Measurements from ENCODE around the gene IQGAP2.
"Not testable (repeated sequence)": the region's sequence is repeated elsewhere in the genome, so short reads cannot be mapped to it uniquely, and the experiment has no call there.

IQGAP2 gene

GRCh38 chr5:76422227-76422626 is 19.1 kb downstream of the IQGAP2 start:
- DNase-seq = no peak

- DNase-seq = no peak
Observed at GRCh38 chr5:76422742-76423141, 19.7 kb downstream of the IQGAP2 start.

- no peak for DNase-seq
Observed at GRCh38 chr5:76425146-76425545, 22.1 kb downstream of the IQGAP2 start.

GRCh38 chr5:76425928-76426804 is 23.1 kb downstream of the IQGAP2 start:
- DNase-seq = no peak

- DNase-seq = no peak
Observed at GRCh38 chr5:76427206-76428140, 24.4 kb downstream of the IQGAP2 start.

- not testable (repeated sequence) for DNase-seq
Observed at GRCh38 chr5:76428550-76428949, 25.5 kb downstream of the IQGAP2 start.

- DNase-seq = no peak
Observed at GRCh38 chr5:76433261-76433660, 30.2 kb downstream of the IQGAP2 start.

GRCh38 chr5:76437507-76437906 is 34.4 kb downstream of the IQGAP2 start:
- DNase-seq = not testable (repeated sequence)

GRCh38 chr5:76438025-76438424 is 34.9 kb downstream of the IQGAP2 start:
- DNase-seq = no peak

- no peak for DNase-seq
Observed at GRCh38 chr5:76439201-76439600, 36.1 kb downstream of the IQGAP2 start.

GRCh38 chr5:76439929-76440328 is 36.8 kb downstream of the IQGAP2 start:
- no peak for DNase-seq

- no peak for DNase-seq
Observed at GRCh38 chr5:76441101-76441500, 38.0 kb downstream of the IQGAP2 start.

GRCh38 chr5:76441890-76442673 is 39.0 kb downstream of the IQGAP2 start:
- DNase-seq = no peak

GRCh38 chr5:76443066-76443800 is 40.1 kb downstream of the IQGAP2 start:
- no peak for DNase-seq

GRCh38 chr5:76445063-76445462 is 42.0 kb downstream of the IQGAP2 start:
- DNase-seq = no peak

- no peak for DNase-seq
Observed at GRCh38 chr5:76445830-76446229, 42.7 kb downstream of the IQGAP2 start.

GRCh38 chr5:76446776-76447175 is 43.7 kb downstream of the IQGAP2 start:
- DNase-seq = no peak

- DNase-seq = no peak
Observed at GRCh38 chr5:76449606-76450005, 46.5 kb downstream of the IQGAP2 start.

- DNase-seq = no peak
Observed at GRCh38 chr5:76450054-76450453, 47.0 kb downstream of the IQGAP2 start.

- no peak for DNase-seq
Observed at GRCh38 chr5:76451031-76451701, 48.1 kb downstream of the IQGAP2 start.

GRCh38 chr5:76455531-76456133 is 52.5 kb downstream of the IQGAP2 start:
- no peak for DNase-seq
